ENCODE data around the gene CTBP1. TPM values are rescaled to one million over a fixed set of nuclear protein-coding genes. Genes with fewer than 3 reads are reported as not detected.

The CTBP1 gene
- total RNA-seq, 1 experiment from 2014 or later, result 187 TPM

DNA sequence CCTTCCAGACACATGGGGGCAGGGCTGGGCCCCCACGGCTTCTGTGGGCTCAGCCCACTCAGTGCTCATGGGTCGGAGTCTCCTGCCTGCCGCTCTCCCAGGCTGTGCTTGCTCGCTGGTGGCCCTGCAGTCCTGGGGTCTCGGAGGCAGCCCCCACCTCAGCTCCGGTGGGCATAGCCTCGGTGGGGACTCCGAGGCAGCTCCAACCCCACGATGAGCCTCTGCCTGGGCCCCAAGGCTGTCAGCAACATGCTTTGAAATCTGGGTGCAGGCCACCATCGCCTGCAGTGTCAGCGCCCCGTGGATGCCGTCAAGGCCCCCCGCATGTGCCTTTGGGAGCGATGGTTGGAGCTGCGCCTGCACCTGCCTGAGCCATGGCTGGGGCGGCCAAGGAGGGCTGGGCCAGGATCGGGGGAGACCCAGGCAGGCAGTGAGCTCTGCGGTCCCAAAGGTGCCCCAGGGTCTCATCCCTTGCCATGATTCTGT is 46.4 kb downstream of the CTBP1 start:
- POLR2A ChIA-PET (ENCODE audit: low non-redundant PET), result no interaction called here

DNA sequence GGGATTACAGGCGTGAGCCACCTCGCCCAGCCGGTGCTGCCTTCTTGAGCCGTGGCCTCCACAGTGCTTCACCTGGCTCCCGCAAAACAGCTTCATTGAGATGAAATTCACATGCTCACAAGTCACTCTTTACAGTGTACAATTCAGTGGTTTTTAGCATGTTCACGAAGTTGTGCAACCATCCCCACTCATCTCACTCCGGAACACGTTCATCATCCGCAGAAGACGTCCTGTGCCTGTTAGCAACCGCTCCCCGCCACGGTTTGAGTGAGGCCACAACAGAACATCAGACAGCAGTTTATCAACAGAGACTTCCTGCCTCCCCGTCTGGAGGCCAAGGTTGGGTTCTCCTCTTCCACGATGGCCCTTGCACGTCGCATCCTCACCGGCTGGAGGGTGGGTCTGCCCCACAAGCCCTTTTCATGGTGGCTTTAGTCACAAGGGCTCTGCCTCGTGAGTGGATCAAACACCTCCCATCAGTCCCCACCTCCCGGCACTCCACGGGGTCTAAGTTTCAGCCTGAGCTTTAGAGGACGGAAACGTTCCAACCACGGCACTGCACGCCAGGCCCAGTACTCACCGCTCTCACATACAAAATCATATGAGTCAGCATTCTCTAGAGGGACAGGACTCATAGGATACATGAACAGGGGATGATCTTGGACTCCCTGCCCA is 46.9 kb downstream of the CTBP1 start:
- ChIA-PET CTCF (no interaction called here), POLR2A (ENCODE audit: low non-redundant PET) (no interaction called here)
- no peak for DNase-seq (ENCODE audit: low spot score)
- Histone ChIP-seq H3K4me3 (ENCODE audit: low read depth, low read length, poor library complexity, severe bottlenecking) (no peak overlapping the region), H3K27me3 (replicated peaks; ENCODE audit: insufficient read depth, low read depth, low read length, poor library complexity) (no peaks in the 10 kb centered on the region), H3K4me1 (ENCODE audit: insufficient read depth, low read length, poor library complexity, severe bottlenecking) (no peaks in the 10 kb centered on the region), H3K27ac (ENCODE audit: low read depth, low read length, poor library complexity, severe bottlenecking) (no peak overlapping the region), H3K9me3 (ENCODE audit: low read depth, low read length, poor library complexity, severe bottlenecking) (no peaks in the 10 kb centered on the region), H3K36me3 (ENCODE audit: insufficient read depth, low read length, poor library complexity, severe bottlenecking) (no peaks in the 10 kb centered on the region)
- BruUV-seq (replicated peaks), result no TSS peak
- intact Hi-C loops (cut with micrococcal nuclease; ENCODE audit: unreplicated experiment), result no loop called here
- TF ChIP-seq CTCF (conservative IDR thresholded peaks at IDR 0.05; ENCODE audit: low read depth, low read length) (no peak), EZH2 (IDR thresholded peaks at IDR 0.05; ENCODE audit: borderline replicate concordance, low read depth, low read length, poor library complexity, severe bottlenecking) (no peak)

More for the DNA sequence above, 46.4 kb downstream of the CTBP1 start:
- H3K27me3 ChIP-seq (replicated peaks; ENCODE audit: insufficient read depth, low read depth, low read length, poor library complexity), result no peaks in the 10 kb centered on the region
- H3K4me1 ChIP-seq (ENCODE audit: insufficient read depth, low read length, poor library complexity, severe bottlenecking), result no peaks in the 10 kb centered on the region
- no peak overlapping the region for H3K4me3 ChIP-seq (ENCODE audit: low read depth, low read length, poor library complexity, severe bottlenecking)
- CTCF ChIA-PET, result no interaction called here
- TF ChIP-seq EZH2 (IDR thresholded peaks at IDR 0.05; ENCODE audit: borderline replicate concordance, low read depth, low read length, poor library complexity, severe bottlenecking) (no peak), CTCF (conservative IDR thresholded peaks at IDR 0.05; ENCODE audit: low read depth, low read length) (no peak)
- no peak for DNase-seq (ENCODE audit: low spot score)
- no TSS peak for BruUV-seq (replicated peaks)
- H3K9me3 ChIP-seq (ENCODE audit: low read depth, low read length, poor library complexity, severe bottlenecking), result no peaks in the 10 kb centered on the region
- no peak overlapping the region for H3K27ac ChIP-seq (ENCODE audit: low read depth, low read length, poor library complexity, severe bottlenecking)
- intact Hi-C loops (cut with micrococcal nuclease; ENCODE audit: unreplicated experiment), result no loop called here
- H3K36me3 ChIP-seq (ENCODE audit: insufficient read depth, low read length, poor library complexity, severe bottlenecking), result no peaks in the 10 kb centered on the region

DNA sequence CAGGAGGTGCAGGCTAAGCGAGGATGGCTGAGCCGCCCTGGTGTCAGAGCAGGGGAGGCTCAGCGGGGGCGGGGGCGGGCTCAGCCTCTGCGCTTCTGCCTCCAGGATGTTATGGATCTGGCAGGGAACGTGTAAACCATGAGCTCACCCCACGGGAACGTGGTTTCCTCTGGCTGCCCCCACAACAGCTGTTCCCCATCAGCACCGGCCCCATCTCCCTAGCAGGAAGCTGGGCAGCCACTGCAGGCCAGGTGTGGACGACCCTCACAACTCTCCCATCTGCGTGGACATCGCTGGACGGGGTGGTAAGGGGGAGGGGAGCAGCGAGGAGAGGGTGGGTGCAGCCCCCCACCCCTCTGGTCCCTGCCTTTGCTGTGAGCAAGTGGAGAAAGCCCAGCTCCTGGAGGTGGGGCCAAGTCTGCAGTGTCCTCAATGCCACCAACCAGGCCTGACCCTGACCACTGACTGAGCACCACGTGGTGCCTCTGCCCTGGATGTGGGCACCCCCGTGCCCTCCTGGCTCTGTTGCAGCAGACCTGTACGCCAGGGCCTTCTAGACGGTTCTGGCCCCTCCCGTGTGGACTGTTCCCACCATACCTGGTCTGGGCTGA is 48.4 kb downstream of the CTBP1 start:
- Histone ChIP-seq H3K4me3 (ENCODE audit: low read depth, low read length, poor library complexity, severe bottlenecking) (no peak overlapping the region), H3K36me3 (ENCODE audit: insufficient read depth, low read length, poor library complexity, severe bottlenecking) (no peaks in the 10 kb centered on the region), H3K4me1 (ENCODE audit: insufficient read depth, low read length, poor library complexity, severe bottlenecking) (no peaks in the 10 kb centered on the region), H3K9me3 (ENCODE audit: low read depth, low read length, poor library complexity, severe bottlenecking) (no peaks in the 10 kb centered on the region), H3K27me3 (replicated peaks; ENCODE audit: insufficient read depth, low read depth, low read length, poor library complexity) (no peaks in the 10 kb centered on the region), H3K27ac (ENCODE audit: low read depth, low read length, poor library complexity, severe bottlenecking) (no peak overlapping the region)
- intact Hi-C loops (cut with micrococcal nuclease; ENCODE audit: unreplicated experiment), result no loop called here
- no peak for TF ChIP-seq CTCF (conservative IDR thresholded peaks at IDR 0.05; ENCODE audit: low read depth, low read length)
- no peak for TF ChIP-seq EZH2 (IDR thresholded peaks at IDR 0.05; ENCODE audit: borderline replicate concordance, low read depth, low read length, poor library complexity, severe bottlenecking)
- BruUV-seq (replicated peaks), result no TSS peak
- CTCF ChIA-PET, result no interaction called here
- POLR2A ChIA-PET (ENCODE audit: low non-redundant PET), result no interaction called here
- DNase-seq (ENCODE audit: low spot score), result peak; percentile 36

Data from A673 (cell line).